Lung (tissue), 12 donors: ENCODE results near the gene GGCT. TPM values are rescaled to one million over a fixed set of nuclear protein-coding genes. Genes with fewer than 3 reads are reported as not detected.
"Not testable (repeated sequence)": the region's sequence is repeated elsewhere in the genome, so short reads cannot be mapped to it uniquely, and the experiment has no call there.

Experiments used
- ATAC-seq: fragments of 200-7000 bp; cut with Tn5 transposase; one replicate; pipeline ENCODE4 v1.9.1; 2020; ENCODE audit warnings: moderate number of reproducible peaks; ENCODE audit not compliant: insufficient read depth, low FRiP score
- DNase-seq, 3 donors: peaks; one replicate each; pipeline ENCODE4 v3.0.0-alpha.2; 2013 to 2017
- H3K27ac ChIP-seq, 2 donors: one replicate each; pipeline ENCODE4 v1.5.1; 2013; ENCODE audit warnings: mild to moderate bottlenecking in 2 of 2, moderate library complexity in 2 of 2, control low read depth in 1 of 2, inconsistent platforms in 1 of 2, low read depth in 1 of 2, low read length in 1 of 2
- H3K27me3 ChIP-seq, 3 donors: one replicate each; pipeline ENCODE4 v1.5.1; 2013; ENCODE audit warnings: low read length in 2 of 3; ENCODE audit not compliant: control insufficient read depth in 3 of 3, insufficient read depth in 3 of 3
- H3K36me3 ChIP-seq, 4 donors: one replicate each; pipeline ENCODE4 v1.5.1; 2013; ENCODE audit warnings: low read length in 4 of 4, mild to moderate bottlenecking in 1 of 4, moderate library complexity in 1 of 4; ENCODE audit not compliant: control insufficient read depth in 4 of 4, insufficient read depth in 4 of 4
- H3K4me1 ChIP-seq, 5 donors: one replicate each; pipeline ENCODE4 v1.5.1; 2013; ENCODE audit warnings: low read length in 5 of 5, mild to moderate bottlenecking in 2 of 5, moderate library complexity in 1 of 5; ENCODE audit not compliant: control insufficient read depth in 5 of 5, insufficient read depth in 5 of 5
- H3K4me3 ChIP-seq: one replicate; pipeline ENCODE4 v1.5.1; 2013; ENCODE audit warnings: mild to moderate bottlenecking, control low read depth, moderate library complexity
- H3K9ac ChIP-seq, 2 donors: one replicate each; pipeline ENCODE4 v1.5.1; 2013; ENCODE audit warnings: low read length in 2 of 2, control low read depth in 1 of 2; ENCODE audit not compliant: insufficient read depth in 1 of 2
- H3K9me3 ChIP-seq, 4 donors: one replicate each; pipeline ENCODE4 v1.5.1; 2013; ENCODE audit warnings: low read length in 3 of 4, mild to moderate bottlenecking in 1 of 4, moderate library complexity in 1 of 4; ENCODE audit not compliant: control insufficient read depth in 4 of 4, insufficient read depth in 3 of 4
- CTCF ChIP-seq: IDR thresholded peaks from 2 replicates; pipeline ENCODE4 v1.5.1; 2012; ENCODE audit warnings: mild to moderate bottlenecking; ENCODE audit errors: control extremely low read depth, extremely low read depth
- WGBS, 2 donors: extraction: QIAGEN DNeasy Blood & Tissue Kit; methylation state at CpG; one replicate each; pipeline ENCODE4 v1.1.7; 2013; 5-methylcytosine and 5-hydroxymethylcytosine counted together
- polyA plus RNA-seq, 2 donors: library from polyadenylated mRNA; stranded (reverse); fragments of 200-250 nt; gene quantifications; one replicate each; pipeline ENCODE4 v1.2.1, GENCODE V29; 2013
- total RNA-seq, 2 donors: library from RNA; depleted of rRNA in 1 of 2; stranded (reverse); fragments of >200 nt in 1 of 2; gene quantifications; one replicate each; pipeline ENCODE4 v1.2.1, GENCODE V29; 2014 to 2021
- donor health status: control.
- donor health status: control.
- donor health status: Bipolar disorder and iron deficiency.
- donor health status: healthy.
- donor health status: DM: yes; HTN: yes; CAD: no.

Gene GGCT
- total and polyA plus RNA-seq, 4 donors, result 33.1 to 90.1 (median 41.6) TPM

DNA sequence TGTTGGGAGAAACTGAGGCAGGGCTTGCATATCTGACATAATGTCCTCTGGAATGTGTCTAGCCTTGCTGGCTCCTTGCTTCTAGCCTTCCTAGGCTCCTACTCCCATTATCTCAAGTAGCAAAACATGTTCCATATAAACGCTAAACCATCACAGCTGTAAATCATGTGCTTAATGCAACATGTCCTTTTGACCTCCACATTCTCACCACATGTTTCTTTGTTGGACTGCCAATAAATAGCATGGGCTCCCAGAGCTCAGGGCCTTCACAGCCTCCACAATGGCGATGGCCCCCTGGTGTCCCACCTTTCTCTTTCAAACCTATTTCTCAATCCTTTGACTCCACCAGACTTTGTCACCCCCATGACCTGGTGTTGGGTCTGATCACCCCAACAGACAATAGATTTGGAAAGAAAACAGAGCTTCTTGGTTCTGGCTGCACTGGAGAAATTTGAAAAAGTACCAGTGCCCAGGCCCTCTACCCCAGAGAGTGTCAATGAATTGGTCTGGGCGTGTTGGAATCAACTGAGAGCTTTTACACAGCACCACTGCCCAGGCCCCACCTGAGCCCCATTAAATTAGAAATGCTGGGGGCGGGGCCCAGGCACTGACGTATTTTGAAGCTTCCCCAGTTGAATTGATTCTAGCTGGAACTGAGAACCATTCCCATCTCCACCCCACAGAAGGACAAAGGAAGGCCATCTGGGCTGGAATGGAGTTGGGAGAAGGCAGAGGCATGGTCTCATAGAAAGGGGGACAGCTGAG lies 41.3 kb upstream of the GGCT start:
- H3K4me3 ChIP-seq, result no peak overlapping the region
- H3K9me3 ChIP-seq, result no peaks in the 10 kb centered on the region
- ATAC-seq, result no peak
- peak; percentile 30 to 73 (median 62) for DNase-seq
- H3K27ac ChIP-seq, result no peak overlapping the region
- H3K36me3 ChIP-seq, result peaks cover 0 to 9% (median 6%) of the 10 kb centered on the region in 4 donors
- WGBS, 2 donors, result 82 to 89% methylated on average over 5 of the region's 5 CpGs
- H3K9ac ChIP-seq, result no peak overlapping the region
- no peak for TF ChIP-seq CTCF
- H3K27me3 ChIP-seq, result no peaks in the 10 kb centered on the region
- peaks cover 0 to 17% (median 4%) of the 10 kb centered on the region in 5 donors for H3K4me1 ChIP-seq

DNA sequence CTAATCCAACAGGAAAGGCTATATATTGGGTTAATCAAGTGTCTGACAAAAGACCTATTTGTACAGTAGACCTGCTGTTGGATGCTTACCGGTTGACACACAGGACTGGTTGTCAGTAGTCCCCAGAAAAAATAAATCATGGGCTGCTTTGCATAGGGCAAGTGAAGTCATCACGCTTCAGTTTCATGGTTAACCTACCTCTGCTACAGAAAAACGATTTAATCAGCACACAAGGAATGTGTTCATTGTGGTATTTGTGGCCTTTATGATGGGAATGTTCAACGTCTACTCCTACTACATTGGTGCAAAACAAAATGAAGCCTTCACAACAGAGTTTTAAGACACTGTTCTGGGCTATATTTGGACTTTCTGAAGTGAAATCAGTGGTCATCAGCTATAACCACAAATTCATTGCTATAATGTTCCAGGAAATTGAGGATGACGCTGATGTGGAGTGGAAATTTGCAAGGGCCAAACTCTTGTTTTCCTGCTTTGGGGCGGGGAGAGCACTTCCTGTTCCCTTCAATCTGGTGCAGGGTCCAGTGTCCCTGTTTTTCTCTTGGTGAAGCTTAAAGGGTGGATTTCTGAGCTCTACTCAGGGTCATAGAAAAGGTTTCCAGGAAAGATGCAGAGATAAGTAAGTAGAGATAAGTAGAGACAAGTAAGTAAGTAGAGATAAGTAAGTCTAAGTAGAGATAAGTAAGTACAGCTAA lies 39.3 kb upstream of the GGCT start:
- ATAC-seq, result no peak
- no peak overlapping the region for H3K27ac ChIP-seq
- no peak for DNase-seq
- H3K9me3 ChIP-seq, result no peaks in the 10 kb centered on the region
- 71 to 79% methylated on average over 6 of the region's 6 CpGs for WGBS, 2 donors
- peaks cover 0 to 9% (median 6%) of the 10 kb centered on the region in 4 donors for H3K36me3 ChIP-seq
- no peaks in the 10 kb centered on the region for H3K27me3 ChIP-seq
- H3K4me1 ChIP-seq, result peaks cover 0 to 10% (median 0%) of the 10 kb centered on the region in 5 donors
- H3K9ac ChIP-seq, result no peak overlapping the region
- no peak overlapping the region for H3K4me3 ChIP-seq
- TF ChIP-seq CTCF, result no peak

DNA sequence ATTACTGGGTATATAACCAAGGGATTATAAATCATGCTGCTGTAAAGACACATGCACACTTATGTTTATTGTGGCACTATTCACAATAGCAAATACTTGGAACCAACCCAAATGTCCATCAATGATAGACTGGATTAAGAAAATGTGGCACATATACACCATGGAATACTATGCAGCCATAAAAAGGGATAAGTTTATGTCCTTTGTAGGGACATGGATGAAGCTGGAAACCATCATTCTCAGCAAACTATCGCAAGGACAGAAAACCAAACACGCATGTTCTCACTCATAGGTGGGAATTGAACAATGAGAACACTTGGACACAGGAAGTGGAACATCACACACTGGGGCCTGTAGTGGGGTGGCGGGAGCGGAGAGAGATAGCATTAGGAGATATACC lies 38.5 kb upstream of the GGCT start:
- H3K27ac ChIP-seq, DNase-seq, H3K27me3 ChIP-seq, H3K9me3 ChIP-seq, H3K4me3 ChIP-seq, H3K36me3 ChIP-seq, H3K9ac ChIP-seq, H3K4me1 ChIP-seq, ATAC-seq: not testable (repeated sequence)
- WGBS, 2 donors, result 97 to 98% methylated on average over 4 of the region's 4 CpGs

DNA sequence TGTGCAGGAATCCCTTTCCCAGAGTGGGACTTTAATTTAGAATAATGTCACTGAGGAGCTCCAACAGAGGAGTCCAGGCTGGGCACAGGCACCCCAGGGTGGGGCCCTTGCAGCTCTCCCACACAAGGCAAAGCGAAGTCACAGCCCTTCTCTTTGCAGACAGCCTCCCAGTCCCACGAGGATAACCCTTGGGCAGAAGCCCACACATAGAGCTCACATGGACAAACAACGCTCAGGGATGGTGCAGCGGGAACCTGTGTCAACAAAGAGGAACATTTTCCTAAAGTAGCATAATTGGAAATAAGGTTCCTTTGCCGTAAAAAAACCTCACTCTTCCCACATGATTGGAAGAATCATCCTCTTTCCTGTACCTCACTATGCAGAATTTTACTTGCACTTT lies 29.3 kb upstream of the GGCT start:
- H3K4me3 ChIP-seq, result no peak overlapping the region
- no peak overlapping the region for H3K27ac ChIP-seq
- ATAC-seq (no peak), DNase-seq (no peak)
- WGBS, 2 donors, result 90% methylated on average over 5 of the region's 5 CpGs
- H3K27me3 ChIP-seq, result no peaks in the 10 kb centered on the region
- TF ChIP-seq CTCF, result no peak
- no peaks in the 10 kb centered on the region for H3K9me3 ChIP-seq
- H3K4me1 ChIP-seq, result no peaks in the 10 kb centered on the region
- H3K36me3 ChIP-seq, result peaks cover 0 to 5% (median 3%) of the 10 kb centered on the region in 4 donors
- H3K9ac ChIP-seq, result no peak overlapping the region
